GM21825 (cell line): ENCODE results near the gene LRRC4.
A peak's percentile ranks its signal among the peaks of the same experiment; 100 is the strongest.

ENCODE experiments used
- ATAC-seq: cut with Tn5 transposase; IDR thresholded peaks from one replicate; pipeline ENCODE4 v1.9.1; 2021; ENCODE audit warnings: mild to moderate bottlenecking, moderate library complexity; ENCODE audit not compliant: unreplicated experiment

The LRRC4 gene

DNA sequence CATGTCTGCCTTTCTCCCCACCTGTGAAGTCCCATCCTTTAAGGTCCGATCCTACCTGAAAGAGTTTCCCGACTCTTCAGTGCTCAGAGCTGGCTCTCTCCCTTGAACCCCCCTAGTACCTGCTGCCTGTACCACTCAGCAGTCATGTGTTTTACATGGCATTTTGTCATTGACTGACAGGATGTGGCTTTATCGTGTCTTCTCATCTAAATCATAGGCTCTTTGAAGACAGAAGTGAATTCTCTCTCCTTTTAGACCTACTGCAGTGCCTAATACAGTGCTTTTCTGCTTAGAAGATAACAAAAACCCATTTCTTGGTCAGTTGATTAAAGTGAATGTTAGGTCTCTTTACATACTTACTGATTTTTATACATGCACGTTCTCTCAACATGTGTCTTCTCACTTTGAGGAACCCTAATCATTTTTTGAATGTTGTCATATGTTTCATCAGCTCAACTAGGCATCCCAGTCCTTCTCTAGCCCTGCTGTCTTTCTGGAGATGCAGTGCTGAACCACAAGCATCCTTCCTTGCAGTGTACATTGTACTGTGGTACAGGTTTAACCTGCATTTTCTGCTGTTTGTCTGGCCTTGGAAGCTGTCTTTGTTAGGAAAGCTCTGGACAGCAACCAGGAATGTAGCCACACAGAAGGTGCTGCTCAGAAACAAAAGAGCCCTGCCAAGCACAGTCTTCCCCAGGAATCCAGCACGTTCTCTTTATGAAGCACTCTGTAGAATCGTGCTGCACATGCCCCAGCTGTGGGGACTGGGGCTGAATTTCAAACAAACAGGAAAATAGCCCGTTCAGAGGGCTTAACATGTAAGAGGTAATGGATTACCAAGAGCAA lies 28.1 kb upstream of the LRRC4 start:
- no peak for ATAC-seq

DNA sequence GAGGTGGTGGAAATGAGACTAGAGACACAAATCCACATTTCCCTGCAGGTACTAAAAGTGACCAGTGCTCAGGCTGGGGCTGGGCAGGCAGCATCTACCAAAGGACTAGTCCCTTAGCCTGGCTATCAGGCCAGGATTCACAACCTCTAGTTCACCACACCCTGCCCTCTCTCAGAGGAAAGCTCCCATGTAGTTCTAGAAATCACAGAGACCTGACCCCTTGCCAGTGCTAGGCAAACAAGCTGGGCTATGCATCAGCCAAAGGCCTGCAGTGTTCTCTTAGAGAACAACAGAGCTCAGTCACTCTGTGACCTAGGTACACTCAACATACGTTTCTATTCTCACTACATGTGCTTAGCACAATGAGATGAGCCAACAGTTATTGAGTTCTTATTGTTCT lies 26.7 kb upstream of the LRRC4 start:
- no peak for ATAC-seq

- no peak for ATAC-seq
Measured at GRCh38 chr7:128056901-128057300, 25.7 kb upstream of the LRRC4 start.

GRCh38 chr7:128055637-128056036 lies 24.4 kb upstream of the LRRC4 start:
- no peak for ATAC-seq

- no peak for ATAC-seq
Measured at GRCh38 chr7:128054511-128054910, 23.3 kb upstream of the LRRC4 start.

DNA sequence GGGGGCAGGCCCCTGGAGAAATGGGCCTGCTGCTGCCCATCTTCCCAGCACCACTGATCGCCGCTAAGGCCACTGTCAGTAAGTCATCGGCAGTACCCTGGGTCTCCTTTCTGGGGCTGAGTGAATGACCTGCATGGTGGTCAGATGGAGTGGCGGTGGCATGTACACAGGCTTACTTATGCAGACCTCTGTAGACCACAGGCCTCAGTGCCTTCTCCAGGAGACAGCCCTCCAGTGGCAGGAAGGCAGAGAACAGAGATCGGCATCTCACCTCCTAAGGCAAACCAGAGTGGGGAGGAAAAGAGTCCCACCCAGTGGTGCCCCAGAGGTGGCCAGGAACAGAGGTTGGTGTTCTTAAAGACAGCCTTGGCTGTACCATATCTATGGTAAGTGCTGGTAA lies 22.8 kb upstream of the LRRC4 start:
- no peak for ATAC-seq

DNA sequence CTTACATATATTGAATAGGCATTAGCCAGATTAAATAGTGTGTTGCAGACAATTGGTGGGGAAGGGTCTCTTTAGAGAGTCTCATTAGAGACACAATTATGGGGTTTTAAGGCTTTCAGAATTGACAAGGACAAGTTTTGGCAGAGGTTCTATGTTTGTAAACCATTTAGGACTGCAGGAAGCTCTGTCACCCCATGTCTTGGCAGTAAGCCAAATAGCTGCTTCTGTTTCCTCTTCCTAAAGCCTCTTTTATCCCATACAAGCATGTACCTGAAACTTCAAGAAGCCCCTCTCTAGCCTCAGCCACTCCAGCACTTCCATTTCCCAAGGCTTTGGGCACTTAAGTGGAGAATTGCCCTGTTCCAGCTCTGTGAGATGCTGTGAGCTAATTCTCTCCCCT lies 21.8 kb upstream of the LRRC4 start:
- no peak for ATAC-seq

DNA sequence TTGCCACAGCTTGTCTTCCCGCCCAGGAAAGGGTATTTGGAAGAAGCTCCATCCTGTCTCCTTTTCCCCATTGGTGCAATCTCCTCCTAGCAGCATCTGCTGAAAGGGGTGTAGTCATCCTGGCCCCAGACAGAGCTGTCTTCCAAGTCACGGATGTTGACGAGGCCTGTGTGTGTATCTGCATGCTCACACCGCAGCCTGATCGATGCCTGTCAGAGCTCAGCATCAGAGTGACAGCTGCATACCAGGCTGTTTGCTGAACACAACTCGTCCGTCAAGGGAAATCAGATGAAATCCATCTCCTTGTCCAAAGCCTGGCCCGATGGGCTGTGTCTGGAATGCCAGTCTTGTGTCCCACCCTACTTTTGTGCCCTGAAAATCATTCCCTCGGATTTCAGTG lies 21.2 kb upstream of the LRRC4 start:
- ATAC-seq = no peak

DNA sequence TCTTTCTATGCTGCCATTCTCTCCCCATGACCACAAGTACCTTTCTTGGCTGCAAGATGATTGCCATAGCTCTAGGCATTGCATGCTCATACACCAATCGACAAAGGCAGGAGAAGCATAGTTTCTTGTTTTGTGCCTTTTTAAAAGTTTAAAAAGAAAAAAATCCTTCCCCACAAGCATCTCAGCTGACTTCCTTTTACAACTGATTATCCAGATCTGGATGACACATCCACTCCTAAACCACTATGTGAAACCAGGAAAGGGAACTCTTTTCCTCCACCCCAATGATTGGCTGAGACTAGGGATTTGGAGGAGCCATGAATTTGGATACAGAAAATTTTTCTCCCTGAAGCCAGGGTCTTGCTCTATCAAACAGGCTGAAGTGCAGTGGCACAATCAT lies 14.5 kb upstream of the LRRC4 start:
- ATAC-seq = no peak

DNA sequence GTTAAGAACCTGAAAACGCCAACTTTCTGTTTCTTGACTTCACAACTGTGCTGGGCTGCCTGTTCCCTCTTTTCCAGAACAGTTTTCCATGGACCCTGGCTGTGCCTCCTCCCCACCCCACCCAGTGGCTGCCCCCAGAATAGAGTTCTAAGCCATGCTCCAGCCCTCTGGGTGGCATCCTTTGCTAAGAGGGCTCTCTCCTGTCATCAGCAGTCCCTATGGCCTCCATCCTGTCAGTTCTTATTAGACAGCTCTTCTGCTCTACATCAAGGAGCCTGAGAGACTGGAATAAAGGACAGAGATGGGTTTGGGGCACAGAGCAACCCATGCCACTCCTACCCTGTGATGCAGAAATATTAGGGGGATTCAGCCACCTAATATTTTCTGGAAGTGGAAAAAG lies 13.9 kb upstream of the LRRC4 start:
- ATAC-seq = no peak

DNA sequence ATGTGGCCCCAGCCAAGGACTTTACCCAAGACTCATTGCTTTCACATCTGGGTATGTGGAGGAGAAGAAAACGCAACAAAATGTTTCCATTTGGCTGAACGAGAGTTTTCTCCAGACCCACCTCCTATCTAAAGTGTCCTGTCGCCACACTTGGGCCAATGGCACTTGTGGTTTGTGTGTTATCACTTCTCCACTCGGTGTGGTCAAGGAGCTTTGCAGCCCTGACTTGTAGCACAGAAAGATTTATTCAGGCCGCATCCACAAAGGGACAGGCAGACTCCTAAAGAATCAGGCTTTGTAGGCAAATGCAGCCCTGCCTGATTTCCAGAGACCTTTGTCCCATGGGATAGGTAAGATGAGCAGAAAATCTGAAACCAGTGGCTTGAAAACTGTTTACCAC lies 12.8 kb upstream of the LRRC4 start:
- ATAC-seq = no peak

DNA sequence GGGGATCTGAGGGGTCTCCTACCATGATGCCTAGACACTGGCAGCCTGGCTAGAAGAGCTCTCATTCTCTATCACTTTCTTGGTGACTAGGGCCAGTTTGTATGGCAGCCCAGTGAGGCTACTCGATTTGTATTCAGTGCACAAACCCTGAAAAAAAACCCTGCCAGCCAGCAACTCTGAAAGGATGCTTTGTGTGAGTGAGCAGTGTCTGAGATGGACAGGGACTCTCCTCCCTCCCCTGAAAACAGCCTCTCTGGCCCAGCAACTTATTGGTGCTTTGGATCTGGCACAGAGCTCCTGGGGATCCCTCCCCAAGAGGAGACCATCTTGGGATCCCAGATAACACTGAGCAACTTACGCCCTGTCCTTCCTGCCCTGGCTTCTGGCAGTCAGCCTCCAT lies 10.8 kb upstream of the LRRC4 start:
- no peak for ATAC-seq

DNA sequence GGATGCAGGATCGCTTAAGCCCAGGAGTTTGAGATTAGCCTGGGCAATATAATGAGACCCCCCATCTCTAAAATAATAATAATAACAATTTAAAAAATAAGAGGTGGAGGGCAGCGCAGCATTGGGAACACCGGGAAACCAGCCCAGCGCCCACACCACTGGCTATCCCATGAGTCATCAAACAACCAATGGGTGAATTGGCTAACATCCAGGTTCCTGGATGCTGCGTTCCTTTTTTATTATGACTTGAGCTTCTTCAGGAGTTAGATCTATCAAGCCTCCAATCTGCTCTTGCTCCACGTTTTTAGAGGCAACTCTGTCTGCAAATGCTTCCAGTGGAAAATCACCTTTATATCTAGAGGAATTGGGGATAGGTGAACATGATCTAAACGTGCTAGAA lies 10.0 kb upstream of the LRRC4 start:
- ATAC-seq = no peak

DNA sequence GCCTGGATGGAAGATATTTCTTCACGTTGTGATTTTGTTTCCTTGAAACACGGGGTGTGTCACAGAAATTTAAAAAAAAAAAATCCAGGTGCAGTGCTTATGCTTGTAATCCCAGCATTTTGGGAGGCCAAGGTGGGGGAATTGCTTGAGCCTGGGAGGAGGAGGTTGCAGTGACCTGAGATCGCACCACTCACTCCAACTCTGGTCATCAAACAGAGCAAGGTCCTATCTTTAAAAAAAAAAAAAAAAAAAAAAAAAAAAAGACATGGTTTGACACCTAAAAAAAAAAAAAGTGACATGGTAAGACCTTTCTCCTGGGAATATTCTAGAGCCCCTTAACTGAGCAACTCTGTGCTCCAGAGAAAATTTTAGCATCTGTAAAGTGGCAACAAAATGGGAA lies 9.0 kb upstream of the LRRC4 start:
- no peak for ATAC-seq

- ATAC-seq = no peak
Measured at GRCh38 chr7:128039544-128039953, 8.3 kb upstream of the LRRC4 start.

DNA sequence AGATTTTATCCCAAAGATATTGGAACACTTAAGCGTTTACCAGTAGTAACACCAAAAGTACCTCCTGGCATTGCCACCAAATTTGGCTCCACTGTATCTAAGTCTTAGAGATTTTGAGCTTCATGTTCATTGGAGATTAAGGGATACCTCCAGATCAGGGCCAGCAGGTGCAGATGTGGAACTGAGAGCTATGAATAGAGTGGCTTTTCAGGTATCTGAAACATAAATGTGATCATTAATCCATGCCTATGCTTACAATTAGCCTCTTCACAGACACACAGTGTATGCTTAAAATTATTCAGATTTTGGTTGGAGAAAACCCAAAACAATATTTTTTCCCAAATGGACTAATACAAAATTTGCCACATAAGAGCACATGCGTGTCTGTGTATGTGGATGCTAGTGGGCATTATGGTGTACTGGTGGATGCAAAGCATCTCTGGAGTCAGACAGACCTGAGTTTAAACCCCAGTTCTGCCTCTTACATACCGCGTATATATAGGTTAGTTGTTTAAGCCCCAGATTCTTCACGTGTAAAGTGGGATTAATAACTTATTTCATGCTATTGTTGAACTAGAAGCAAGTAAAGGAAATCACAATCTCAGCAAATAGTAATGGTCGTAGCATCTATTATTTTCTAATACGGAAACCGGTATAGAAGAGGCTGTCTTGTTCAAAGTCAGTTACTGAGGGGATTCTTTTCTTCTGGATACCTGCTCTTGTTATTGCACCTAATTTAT lies 6.8 kb upstream of the LRRC4 start:
- no peak for ATAC-seq

- ATAC-seq = no peak
Measured at GRCh38 chr7:128037081-128037480, 5.8 kb upstream of the LRRC4 start.

DNA sequence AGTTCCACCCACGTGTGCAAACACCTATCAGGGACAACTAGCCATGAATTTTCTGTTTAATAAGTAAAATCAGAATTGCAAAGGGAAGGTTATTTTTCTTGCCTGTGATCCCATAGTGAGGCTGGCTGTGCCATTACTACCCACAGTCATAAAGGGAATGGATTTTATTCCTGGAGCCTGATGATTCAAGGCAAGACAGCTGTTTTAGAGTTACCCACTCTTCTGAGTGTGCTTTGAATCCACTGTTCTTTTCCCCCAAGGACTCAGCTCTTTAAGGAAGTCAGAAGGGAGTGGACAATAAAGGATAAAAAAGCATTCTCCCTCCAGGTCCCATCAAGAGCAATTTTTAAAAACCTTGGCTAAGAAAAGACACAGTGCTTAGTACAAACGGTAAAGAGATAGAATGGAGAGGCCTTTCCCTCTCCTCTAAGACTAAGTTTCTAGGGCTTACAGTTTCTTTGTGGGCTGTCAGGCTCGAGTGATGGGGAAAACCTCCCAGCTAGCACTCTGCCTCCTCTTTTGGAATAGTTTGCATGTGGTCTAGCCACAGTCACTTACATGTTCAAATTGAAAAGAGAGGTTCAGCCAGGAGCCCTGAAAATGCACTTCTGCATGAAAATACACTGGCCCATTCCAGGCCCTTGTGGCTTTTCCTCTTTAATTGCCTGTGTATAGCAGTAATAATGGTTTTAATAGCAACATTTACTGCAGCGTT lies 5.1 kb upstream of the LRRC4 start:
- peak; percentile 49 for ATAC-seq

DNA sequence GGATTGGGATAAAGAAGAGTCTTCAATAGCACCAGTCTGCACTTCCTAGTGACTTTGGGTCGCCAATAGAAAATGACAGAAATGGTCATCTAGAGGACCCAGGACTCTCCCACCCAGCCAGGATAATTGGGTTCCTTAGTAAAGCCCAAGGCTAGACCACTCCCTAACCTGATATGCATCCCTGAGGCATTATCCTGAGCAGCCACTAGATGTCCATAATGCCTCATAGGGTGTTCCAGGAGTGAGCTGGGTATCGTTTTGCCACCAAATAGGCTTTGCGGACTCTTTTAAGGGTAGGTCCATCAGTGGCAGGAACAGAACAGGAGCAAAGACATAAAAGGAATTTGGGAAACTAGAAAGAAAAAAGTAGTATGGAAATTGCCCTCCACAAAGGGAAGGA lies 4.5 kb upstream of the LRRC4 start:
- ATAC-seq = no peak

DNA sequence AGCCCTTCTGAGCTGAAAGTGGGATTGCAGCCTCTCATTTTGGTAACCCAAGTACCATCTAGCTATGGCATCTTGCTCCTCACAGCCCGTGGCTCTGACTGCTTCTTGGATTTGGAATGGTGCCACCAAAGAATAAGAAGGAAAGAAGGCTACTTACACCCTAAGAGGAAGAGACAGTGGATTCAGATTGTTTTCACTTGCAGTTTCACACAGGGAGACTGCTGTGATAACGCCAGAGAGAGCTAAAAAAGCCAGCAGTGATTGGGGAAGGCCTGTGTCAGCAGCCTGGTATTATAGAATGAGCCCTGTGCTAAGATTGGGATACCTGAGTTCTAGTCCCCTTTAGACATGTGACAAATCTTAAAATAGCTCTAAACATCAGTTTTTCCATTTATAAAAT lies 3.6 kb upstream of the LRRC4 start:
- ATAC-seq = no peak

GRCh38 chr7:128033246-128033645 lies 2.0 kb upstream of the LRRC4 start:
- no peak for ATAC-seq
